ENCODE results near the gene TRAF3. TPM values are rescaled to one million over a fixed set of nuclear protein-coding genes. Genes with fewer than 3 reads are reported as not detected.
A peak's percentile ranks its signal among the peaks of the same experiment; 100 is the strongest.

Gene TRAF3
- total RNA-seq, 4 donors from 2014 or later, result 15.9 to 24.9 (median 18.6) TPM

DNA sequence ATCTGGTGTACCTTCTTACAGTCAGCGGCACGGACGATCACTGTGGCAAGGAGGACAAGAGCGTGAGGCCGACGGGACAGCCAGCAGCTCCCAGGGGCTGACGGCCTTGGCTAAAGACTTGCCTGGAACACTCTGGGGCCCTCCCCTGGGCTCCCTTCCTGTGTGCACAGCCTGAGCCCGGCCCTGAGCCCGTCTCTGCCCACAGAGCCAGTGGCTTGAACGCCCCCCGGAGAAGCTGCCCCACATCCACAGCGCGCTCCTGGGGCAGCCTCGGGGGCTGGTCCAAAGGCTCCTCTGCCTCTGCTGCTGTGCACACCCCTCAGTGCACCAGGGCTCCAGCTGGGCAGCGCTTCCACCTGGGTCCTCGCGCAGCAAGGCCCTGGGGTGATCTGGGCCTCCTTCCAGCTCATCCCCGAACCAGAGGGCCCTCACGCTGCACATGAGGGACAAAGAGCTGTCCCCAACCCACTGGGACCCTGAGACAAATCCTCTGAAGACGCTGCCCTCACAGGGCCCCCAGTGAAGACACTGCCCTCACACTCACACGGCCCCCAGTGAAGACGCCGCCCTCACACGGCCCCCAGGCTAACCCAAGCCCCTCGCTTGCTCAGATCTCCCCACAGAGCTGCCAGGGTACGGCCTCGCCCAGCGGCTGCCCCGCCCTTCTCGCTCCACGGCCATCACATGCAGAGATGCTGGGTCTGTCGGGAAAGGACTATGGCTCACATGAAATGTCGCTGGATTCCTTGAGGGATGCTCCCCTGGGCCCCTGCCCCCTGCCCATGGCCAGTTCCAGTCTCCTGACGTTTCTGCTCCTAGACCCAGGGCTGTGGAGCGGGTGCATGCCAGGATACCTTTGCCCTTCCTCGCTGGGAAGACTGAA is 167.4 kb downstream of the TRAF3 start:
- H3K4me3 ChIP-seq (replicated peaks in 1 of 3), result no peak overlapping the region
- peaks cover 31 to 41% of the 10 kb centered on the region in 2 donors for H3K4me1 ChIP-seq
- no peaks in the 10 kb centered on the region for H3K27me3 ChIP-seq
- 94 to 97% methylated on average over 30 to 34 of the region's 36 CpGs for WGBS, 2 donors
- peaks cover 35 to 50% of the 10 kb centered on the region in 2 donors for H3K36me3 ChIP-seq
- TF ChIP-seq, protein P1, sequence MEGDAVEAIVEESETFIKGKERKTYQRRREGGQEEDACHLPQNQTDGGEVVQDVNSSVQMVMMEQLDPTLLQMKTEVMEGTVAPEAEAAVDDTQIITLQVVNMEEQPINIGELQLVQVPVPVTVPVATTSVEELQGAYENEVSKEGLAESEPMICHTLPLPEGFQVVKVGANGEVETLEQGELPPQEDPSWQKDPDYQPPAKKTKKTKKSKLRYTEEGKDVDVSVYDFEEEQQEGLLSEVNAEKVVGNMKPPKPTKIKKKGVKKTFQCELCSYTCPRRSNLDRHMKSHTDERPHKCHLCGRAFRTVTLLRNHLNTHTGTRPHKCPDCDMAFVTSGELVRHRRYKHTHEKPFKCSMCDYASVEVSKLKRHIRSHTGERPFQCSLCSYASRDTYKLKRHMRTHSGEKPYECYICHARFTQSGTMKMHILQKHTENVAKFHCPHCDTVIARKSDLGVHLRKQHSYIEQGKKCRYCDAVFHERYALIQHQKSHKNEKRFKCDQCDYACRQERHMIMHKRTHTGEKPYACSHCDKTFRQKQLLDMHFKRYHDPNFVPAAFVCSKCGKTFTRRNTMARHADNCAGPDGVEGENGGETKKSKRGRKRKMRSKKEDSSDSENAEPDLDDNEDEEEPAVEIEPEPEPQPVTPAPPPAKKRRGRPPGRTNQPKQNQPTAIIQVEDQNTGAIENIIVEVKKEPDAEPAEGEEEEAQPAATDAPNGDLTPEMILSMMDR (IDR thresholded peaks at IDR 0.05), result no peak
- no peak for TF ChIP-seq POLR2A (IDR thresholded peaks at IDR 0.05)
- no peak overlapping the region for H3K27ac ChIP-seq
- H3K9me3 ChIP-seq, result no peaks in the 10 kb centered on the region
- no peak for DNase-seq
- intact Hi-C loops (cut with DNase I), result no loop called here

DNA sequence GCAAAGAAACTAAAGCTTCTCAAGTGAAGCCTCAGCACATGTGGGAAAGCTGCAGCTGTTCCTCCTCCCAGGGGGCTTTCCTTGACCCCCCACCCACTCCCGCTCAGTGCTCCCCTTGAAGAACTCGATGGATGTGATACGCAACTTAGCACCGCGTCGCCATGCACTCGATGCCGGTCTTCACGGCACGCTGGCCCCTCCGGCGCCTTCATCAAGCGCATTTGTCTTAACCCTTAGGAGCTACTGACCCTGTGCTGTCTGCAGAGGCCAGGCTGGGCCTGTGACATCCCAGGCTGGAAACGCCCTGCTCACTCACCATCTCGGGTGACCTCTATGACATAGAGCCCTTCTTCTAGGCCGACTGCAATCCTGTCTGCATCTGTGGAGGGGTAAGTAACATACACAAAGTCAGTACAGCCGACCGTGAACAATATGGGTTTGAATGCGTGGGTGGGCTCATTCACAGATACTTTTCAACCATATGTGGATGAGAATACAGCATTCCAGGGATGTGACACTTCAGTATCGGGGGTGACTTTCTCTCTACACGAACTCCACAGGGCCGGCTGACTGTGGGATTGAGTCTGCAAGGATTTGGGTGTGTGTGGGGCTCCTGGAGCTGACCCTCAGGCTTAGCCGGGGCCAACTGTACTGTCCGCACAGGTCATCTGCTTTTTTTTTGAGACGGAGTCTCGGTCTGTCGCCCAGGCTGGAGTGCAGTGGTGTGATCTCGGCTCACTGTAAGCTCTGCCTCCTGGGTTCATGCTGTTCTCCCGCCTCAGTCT is 168.3 kb downstream of the TRAF3 start:
- no peak overlapping the region for H3K4me3 ChIP-seq (replicated peaks in 1 of 3)
- H3K36me3 ChIP-seq, result peaks cover 35 to 53% of the 10 kb centered on the region in 2 donors
- H3K9me3 ChIP-seq, result no peaks in the 10 kb centered on the region
- peaks cover 34 to 44% of the 10 kb centered on the region in 2 donors for H3K4me1 ChIP-seq
- DNase-seq, result no peak
- intact Hi-C loops (cut with DNase I), result no loop called here
- TF ChIP-seq POLR2A (IDR thresholded peaks at IDR 0.05), result no peak
- TF ChIP-seq, protein P1 (IDR thresholded peaks at IDR 0.05), result no peak
- 93 to 95% methylated on average over 29 of the region's 29 CpGs for WGBS, 2 donors
- H3K27ac ChIP-seq, result no peak overlapping the region
- H3K27me3 ChIP-seq, result no peaks in the 10 kb centered on the region

DNA sequence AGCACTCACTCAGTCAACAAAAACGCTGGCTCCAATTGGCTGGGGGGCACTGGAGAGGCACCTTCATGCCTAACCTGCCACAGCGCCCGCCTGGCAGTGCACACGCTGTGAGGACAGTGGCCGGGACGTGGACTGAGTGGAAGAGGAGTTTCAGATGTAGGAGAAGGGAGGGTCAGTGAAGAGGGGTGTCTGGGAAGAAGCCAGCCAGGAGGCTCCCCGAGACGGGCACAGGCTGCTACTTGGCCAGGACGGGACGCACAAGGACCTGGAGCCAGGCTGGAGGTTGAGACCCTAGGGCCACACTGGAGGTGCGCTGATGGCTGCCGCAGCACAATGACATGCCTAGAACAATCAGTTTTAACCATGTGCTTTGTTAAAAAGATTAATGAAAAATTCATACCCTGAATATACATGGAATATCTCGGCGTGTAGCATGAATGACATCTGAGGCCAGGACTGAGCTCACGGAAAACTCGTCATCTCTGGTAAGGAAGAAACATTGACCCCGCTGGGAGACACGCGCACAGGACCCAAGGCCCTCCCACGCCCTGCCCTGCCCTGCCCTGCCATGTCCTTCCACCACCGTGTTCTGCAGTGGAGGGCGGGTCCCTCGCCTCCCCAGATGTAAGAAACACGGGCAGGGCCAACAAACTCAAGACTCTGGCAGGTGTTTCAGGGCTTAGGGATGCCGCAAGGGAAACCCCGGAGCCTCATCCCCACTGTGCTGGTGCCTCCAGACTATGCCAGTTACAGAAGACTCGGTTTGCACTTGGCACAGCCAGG is 170.3 kb downstream of the TRAF3 start:
- H3K27me3 ChIP-seq, result no peaks in the 10 kb centered on the region
- intact Hi-C loops (cut with DNase I), result no loop called here
- H3K27ac ChIP-seq, result no peak overlapping the region
- H3K9me3 ChIP-seq, result no peaks in the 10 kb centered on the region
- peaks cover 25 to 36% of the 10 kb centered on the region in 2 donors for H3K4me1 ChIP-seq
- DNase-seq, result no peak
- no peak overlapping the region for H3K4me3 ChIP-seq (replicated peaks in 1 of 3)
- peaks cover 40 to 64% of the 10 kb centered on the region in 2 donors for H3K36me3 ChIP-seq
- 89 to 92% methylated on average over 25 to 27 of the region's 27 CpGs for WGBS, 2 donors
- TF ChIP-seq, protein P1 (IDR thresholded peaks at IDR 0.05), result no peak
- no peak for TF ChIP-seq POLR2A (IDR thresholded peaks at IDR 0.05)

DNA sequence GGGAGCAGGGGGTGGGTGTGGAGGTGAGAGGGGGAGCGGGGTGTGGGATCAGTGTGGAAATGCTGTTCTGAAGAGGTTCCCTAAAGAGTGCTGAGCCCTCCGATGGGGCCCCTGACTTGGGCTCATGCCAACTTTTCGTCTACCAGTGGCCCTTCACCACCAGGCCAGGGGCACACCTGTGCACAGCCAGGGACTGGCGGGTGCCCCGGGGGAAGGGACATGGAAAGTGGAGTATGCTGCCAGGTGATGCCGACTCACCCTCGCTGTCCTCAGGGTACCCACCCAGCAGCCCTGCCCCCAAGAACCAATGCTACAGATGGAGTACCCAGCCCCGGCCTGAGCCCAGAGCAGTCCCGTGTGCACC is 171.4 kb downstream of the TRAF3 start:
- H3K9me3 ChIP-seq, result no peaks in the 10 kb centered on the region
- WGBS, 2 donors, result 45 to 68% methylated on average over 3 to 7 of the region's 9 CpGs
- no peak overlapping the region for H3K4me3 ChIP-seq (replicated peaks in 1 of 3)
- TF ChIP-seq POLR2A (IDR thresholded peaks at IDR 0.05), result no peak
- TF ChIP-seq, protein P1 (IDR thresholded peaks at IDR 0.05), result no peak
- DNase-seq, result no peak
- peak overlapping the region in 1 of 3 donors; percentile 27 for H3K27ac ChIP-seq
- intact Hi-C loops (cut with DNase I), result no loop called here
- no peaks in the 10 kb centered on the region for H3K27me3 ChIP-seq
- H3K36me3 ChIP-seq, result peaks cover 47 to 64% of the 10 kb centered on the region in 2 donors
- peaks cover 25 to 30% of the 10 kb centered on the region in 2 donors for H3K4me1 ChIP-seq

Measured in thyroid gland (tissue), 4 donors.